Choroid plexus epithelial cell (primary cell): ENCODE results near the gene ADD3.

Experiments
- DNase-seq: peaks from one replicate; pipeline ENCODE4 v3.0.0-alpha.2; 2010; ENCODE audit warnings: low read depth
- H3K4me3 ChIP-seq: 2 replicates; pipeline ENCODE4 v1.5.1; 2011; ENCODE audit warnings: low read depth, mild to moderate bottlenecking, control low read depth, low read length, moderate library complexity
- CTCF ChIP-seq: conservative IDR thresholded peaks from 2 replicates; pipeline ENCODE4 v1.5.1; 2011; ENCODE audit warnings: low read depth, mild to moderate bottlenecking, control low read depth, inconsistent platforms, low read length, moderate library complexity

ADD3 gene

GRCh38 chr10:109969760-109970346 is 37.9 kb upstream of the ADD3 start:
- H3K4me3 ChIP-seq: no peak overlapping the region
- DNase-seq: no peak
- no peak for TF ChIP-seq CTCF

- no peak for TF ChIP-seq CTCF
- no peak for DNase-seq
- no peak overlapping the region for H3K4me3 ChIP-seq
Observed at GRCh38 chr10:109971634-109972033, 36.1 kb upstream of the ADD3 start.

GRCh38 chr10:109972372-109973001 is 35.3 kb upstream of the ADD3 start:
- H3K4me3 ChIP-seq: no peak overlapping the region
- no peak for TF ChIP-seq CTCF
- no peak for DNase-seq

- no peak for TF ChIP-seq CTCF
- H3K4me3 ChIP-seq: no peak overlapping the region
- no peak for DNase-seq
Observed at GRCh38 chr10:109973326-109973829, 34.4 kb upstream of the ADD3 start.

- no peak overlapping the region for H3K4me3 ChIP-seq
- DNase-seq: peak; percentile 73
- TF ChIP-seq CTCF: no peak
Observed at GRCh38 chr10:109974504-109975191, 33.1 kb upstream of the ADD3 start.

GRCh38 chr10:109975244-109976190 is 32.3 kb upstream of the ADD3 start:
- no peak for DNase-seq
- TF ChIP-seq CTCF: no peak
- H3K4me3 ChIP-seq: no peak overlapping the region
